ENCODE results near the gene PLAAT4. TPM values are rescaled to one million over a fixed set of nuclear protein-coding genes. Genes with fewer than 3 reads are reported as not detected.

Gene PLAAT4
- total RNA-seq, 2 experiments from 2014 or later: 34.2 to 40.5 TPM

- H3K4me3 Mint-ChIP-seq: no peak overlapping the region
- H3K27me3 Mint-ChIP-seq: no peaks in the 10 kb centered on the region
- peaks cover 5% of the 10 kb centered on the region for H3K36me3 Mint-ChIP-seq
- no peak overlapping the region for H3K27ac Mint-ChIP-seq
- H3K9me3 Mint-ChIP-seq: no peaks in the 10 kb centered on the region
- no peaks in the 10 kb centered on the region for H3K4me1 Mint-ChIP-seq
- no peak for DNase-seq
These were observed 56.4 kb downstream of the PLAAT4 start for GRCh38 chr11:63592975-63593395.

GRCh38 chr11:63595296-63595695 is 58.7 kb downstream of the PLAAT4 start:
- Mint-ChIP-seq H3K4me3 (no peak overlapping the region), H3K27ac (no peak overlapping the region), H3K36me3 (no peaks in the 10 kb centered on the region), H3K27me3 (no peaks in the 10 kb centered on the region), H3K9me3 (no peaks in the 10 kb centered on the region), H3K4me1 (no peaks in the 10 kb centered on the region)
- DNase-seq: no peak

Other genes with a start within 250 kb of the PLAAT4 start
- not detected for gene SLC22A9, start 167.0 kb upstream of the PLAAT4 start, total RNA-seq
- under 1 TPM in 1 of 2 experiments, not detected in 1; 0.18 TPM for gene PLAAT5, start 45.6 kb upstream of the PLAAT4 start, total RNA-seq
- gene LGALS12, start 30.7 kb upstream of the PLAAT4 start, total RNA-seq: not detected
- 1 to 10 TPM in 1 of 2 experiments, under 1 TPM in 1; 0.52 to 1.0 TPM for gene PLAAT2, start 26.6 kb downstream of the PLAAT4 start, total RNA-seq
- 1 to 10 TPM; 6.0 to 6.5 TPM for gene PLAAT3, start 77.6 kb downstream of the PLAAT4 start, total RNA-seq
- 10 to 100 TPM; 20.9 to 23.2 TPM for gene ATL3, start 134.6 kb downstream of the PLAAT4 start, total RNA-seq
- gene RTN3, start 144.7 kb downstream of the PLAAT4 start, total RNA-seq: 10 to 100 TPM; 30.4 to 33.5 TPM
- 1 to 10 TPM; 4.7 to 6.2 TPM for gene ZFTA, start 232.0 kb downstream of the PLAAT4 start, total RNA-seq